Esophagus muscularis mucosa (tissue), 4 donors: Measurements from ENCODE around the gene C5orf47. TPM values are rescaled to one million over a fixed set of nuclear protein-coding genes. Genes with fewer than 3 reads are reported as not detected.

Source experiments
- DNase-seq: peaks from one replicate; pipeline ENCODE4 v3.0.0-alpha.2; 2017; ENCODE audit errors: extremely low spot score
- H3K27ac ChIP-seq, 4 donors: fragments of 200-600 bp; sonication (generic); replicated peaks in 1 of 4; 1 replicate in 3 of 4; 2 replicates in 1 of 4; pipeline ENCODE4 v1.5.1; 2016 to 2019; ENCODE audit warnings: mild to moderate bottlenecking in 1 of 4
- H3K27me3 ChIP-seq, 4 donors: fragments of 200-600 bp; sonication (generic); one replicate each; pipeline versions ENCODE4 v1.5.1 to v1.6.0; 2016 to 2019
- H3K36me3 ChIP-seq, 4 donors: fragments of 200-600 bp; sonication (generic); one replicate each; pipeline ENCODE4 v1.5.1; 2016 to 2019
- H3K4me1 ChIP-seq, 4 donors: fragments of 200-600 bp; sonication (generic); one replicate each; pipeline ENCODE4 v1.5.1; 2016 to 2019
- H3K4me3 ChIP-seq, 4 donors: fragments of 200-600 bp; sonication (generic); 1 replicate in 2 of 4; 2 replicates in 2 of 4; pipeline ENCODE4 v1.5.1; 2016 to 2019; ENCODE audit warnings: mild to moderate bottlenecking in 4 of 4, moderate library complexity in 1 of 4
- H3K9me3 ChIP-seq, 4 donors: fragments of 200-600 bp; sonication (generic); 1 replicate in 3 of 4; 2 replicates in 1 of 4; pipeline ENCODE4 v1.5.1; 2016 to 2019
- EP300 ChIP-seq: sonication (generic); formaldehyde crosslinking; IDR thresholded peaks from one replicate; pipeline ENCODE4 v1.6.1; 2017; ENCODE audit warnings: antibody characterized with exemption
- POLR2A ChIP-seq: fragments of 450-650 bp; IDR thresholded peaks from one replicate; pipeline ENCODE4 v1.6.1; 2017; ENCODE audit warnings: antibody characterized with exemption, moderate library complexity, mild to moderate bottlenecking, low read depth
- POLR2AphosphoS5 ChIP-seq, 2 donors: sonication (generic); formaldehyde crosslinking; IDR thresholded peaks; one replicate each; pipeline ENCODE4 v1.6.1; 2017; ENCODE audit warnings: antibody characterized with exemption in 2 of 2
- WGBS: methylation state at CpG from one replicate; pipeline ENCODE4 v1.1.5; 2018; 5-methylcytosine and 5-hydroxymethylcytosine counted together
- intact Hi-C: fragments of 100-400 bp; cut with DNase I; formaldehyde crosslinking; loops from one replicate; pipeline ENCODE4 v1.15.1; 2023
- total RNA-seq, 4 donors: library from RNA; depleted of rRNA; stranded (reverse); fragments of >200 nt; gene quantifications; one replicate each; pipeline versions ENCODE4 v1.1.0 to v1.2.1, GENCODE V29; 2016
- TF ChIP-seq, protein P1 (sequence below), 3 experiments: fragments of 200-600 bp in 2 of 3; fragments of 450-650 bp in 1 of 3; sonication (generic) in 2 of 3; IDR thresholded peaks; one replicate each; pipeline ENCODE4 v1.5.1; 2017 to 2019; ENCODE audit warnings: antibody characterized with exemption in 3 of 3, mild to moderate bottlenecking in 2 of 3, moderate library complexity in 1 of 3

The C5orf47 gene
- total RNA-seq, 4 donors from 2014 or later, result not detected

DNA sequence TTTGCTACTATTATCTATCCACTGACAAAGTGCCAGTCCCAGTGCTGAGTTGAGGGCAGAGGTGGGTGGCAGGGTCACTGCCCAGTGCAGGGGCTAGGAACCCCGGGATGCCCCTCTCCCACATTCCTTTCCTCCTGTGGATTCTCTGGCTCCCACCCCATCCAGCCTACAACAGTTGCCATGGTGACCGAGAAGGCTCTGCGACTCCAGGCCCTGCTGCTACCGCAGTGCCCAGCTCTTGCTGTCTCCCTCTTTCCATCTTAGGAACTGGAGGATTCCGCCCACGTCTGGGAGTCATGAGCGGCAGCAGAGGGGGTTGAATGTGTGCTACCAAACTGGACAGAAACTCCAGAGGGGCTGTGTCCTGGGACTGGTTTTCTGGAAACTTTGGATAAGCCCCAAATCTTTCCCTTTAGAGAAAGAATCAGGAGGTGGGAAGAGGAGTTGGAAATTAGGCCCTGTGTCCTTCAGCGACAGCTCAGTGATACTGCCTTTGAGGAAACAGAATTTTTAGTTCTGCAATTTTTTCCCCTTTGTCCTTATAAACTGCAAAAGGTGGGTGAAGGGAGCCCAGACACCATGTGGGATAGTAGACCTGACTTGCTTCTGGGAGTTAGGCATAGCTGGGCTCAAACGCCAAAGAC lies 20.7 kb upstream of the C5orf47 start:
- H3K27me3 ChIP-seq, result no peaks in the 10 kb centered on the region
- no peaks in the 10 kb centered on the region for H3K36me3 ChIP-seq
- no peak overlapping the region for H3K27ac ChIP-seq
- TF ChIP-seq, protein P1, sequence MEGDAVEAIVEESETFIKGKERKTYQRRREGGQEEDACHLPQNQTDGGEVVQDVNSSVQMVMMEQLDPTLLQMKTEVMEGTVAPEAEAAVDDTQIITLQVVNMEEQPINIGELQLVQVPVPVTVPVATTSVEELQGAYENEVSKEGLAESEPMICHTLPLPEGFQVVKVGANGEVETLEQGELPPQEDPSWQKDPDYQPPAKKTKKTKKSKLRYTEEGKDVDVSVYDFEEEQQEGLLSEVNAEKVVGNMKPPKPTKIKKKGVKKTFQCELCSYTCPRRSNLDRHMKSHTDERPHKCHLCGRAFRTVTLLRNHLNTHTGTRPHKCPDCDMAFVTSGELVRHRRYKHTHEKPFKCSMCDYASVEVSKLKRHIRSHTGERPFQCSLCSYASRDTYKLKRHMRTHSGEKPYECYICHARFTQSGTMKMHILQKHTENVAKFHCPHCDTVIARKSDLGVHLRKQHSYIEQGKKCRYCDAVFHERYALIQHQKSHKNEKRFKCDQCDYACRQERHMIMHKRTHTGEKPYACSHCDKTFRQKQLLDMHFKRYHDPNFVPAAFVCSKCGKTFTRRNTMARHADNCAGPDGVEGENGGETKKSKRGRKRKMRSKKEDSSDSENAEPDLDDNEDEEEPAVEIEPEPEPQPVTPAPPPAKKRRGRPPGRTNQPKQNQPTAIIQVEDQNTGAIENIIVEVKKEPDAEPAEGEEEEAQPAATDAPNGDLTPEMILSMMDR (IDR thresholded peaks at IDR 0.05), result no peak
- TF ChIP-seq POLR2A (no peak), POLR2AphosphoS5 (IDR thresholded peaks at IDR 0.05) (no peak), EP300 (no peak)
- DNase-seq, result no peak
- H3K4me1 ChIP-seq, result peaks cover 13 to 16% (median 15%) of the 10 kb centered on the region in 4 donors
- WGBS, result 74% methylated on average over 9 of the region's 9 CpGs
- no peaks in the 10 kb centered on the region for H3K9me3 ChIP-seq
- no peak overlapping the region for H3K4me3 ChIP-seq
- intact Hi-C loops, result no loop called here

DNA sequence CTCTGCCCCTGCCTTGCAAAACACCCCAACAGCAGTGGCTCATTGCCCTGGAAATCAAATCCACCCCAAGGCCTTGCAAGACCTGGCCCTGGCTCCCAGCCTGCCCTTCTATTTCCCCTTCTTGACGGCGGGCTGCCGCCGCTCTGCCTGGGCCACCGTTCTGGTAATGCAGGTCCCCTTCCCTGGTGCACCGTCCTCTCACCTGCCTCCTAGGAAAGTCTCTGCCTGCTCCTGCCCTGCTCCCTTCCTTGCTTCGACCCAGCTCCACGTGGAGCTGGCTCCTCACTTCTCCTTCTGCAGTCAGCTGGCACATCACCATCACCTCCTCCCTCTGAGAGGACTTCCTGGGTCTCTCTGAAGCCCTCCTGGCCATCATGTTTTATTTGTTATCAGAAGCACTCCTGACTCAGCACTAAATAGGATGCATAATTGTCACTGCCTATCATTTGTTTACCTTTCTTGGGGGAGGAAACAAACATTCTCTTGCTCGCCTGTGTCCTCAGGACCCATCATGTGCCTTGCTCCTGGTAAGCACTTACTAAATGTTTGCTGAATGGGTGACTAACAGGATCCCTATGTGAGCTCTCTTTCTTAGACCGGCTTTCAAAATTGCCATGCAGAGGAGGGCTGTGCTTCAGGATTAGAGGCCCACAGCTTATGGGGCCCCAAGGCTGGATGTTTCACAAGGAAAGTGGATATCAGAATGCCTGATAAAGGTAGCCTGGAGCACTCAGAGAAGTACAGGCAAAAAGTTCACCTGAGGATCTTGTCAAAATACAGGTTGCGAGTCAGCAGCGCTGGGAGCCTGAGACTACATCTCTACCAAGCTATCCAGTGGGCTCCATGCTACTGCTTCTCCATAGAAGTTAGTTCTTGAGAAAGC lies 19.6 kb upstream of the C5orf47 start:
- DNase-seq, result no peak
- Histone ChIP-seq H3K4me1 (peaks cover 11 to 18% (median 14%) of the 10 kb centered on the region in 4 donors), H3K9me3 (no peaks in the 10 kb centered on the region), H3K27me3 (no peaks in the 10 kb centered on the region), H3K36me3 (no peaks in the 10 kb centered on the region), H3K4me3 (no peak overlapping the region), H3K27ac (no peak overlapping the region)
- TF ChIP-seq, protein P1 (IDR thresholded peaks at IDR 0.05), result no peak
- TF ChIP-seq POLR2A (no peak), EP300 (no peak), POLR2AphosphoS5 (IDR thresholded peaks at IDR 0.05) (no peak)
- intact Hi-C loops, result loop anchor here (5.0 to 10.0 kb wide), 3 partner anchors 82 to 675 kb away; partner anchors contain the start of gene CPEB4
- WGBS, result 81% methylated on average over 12 of the region's 12 CpGs

DNA sequence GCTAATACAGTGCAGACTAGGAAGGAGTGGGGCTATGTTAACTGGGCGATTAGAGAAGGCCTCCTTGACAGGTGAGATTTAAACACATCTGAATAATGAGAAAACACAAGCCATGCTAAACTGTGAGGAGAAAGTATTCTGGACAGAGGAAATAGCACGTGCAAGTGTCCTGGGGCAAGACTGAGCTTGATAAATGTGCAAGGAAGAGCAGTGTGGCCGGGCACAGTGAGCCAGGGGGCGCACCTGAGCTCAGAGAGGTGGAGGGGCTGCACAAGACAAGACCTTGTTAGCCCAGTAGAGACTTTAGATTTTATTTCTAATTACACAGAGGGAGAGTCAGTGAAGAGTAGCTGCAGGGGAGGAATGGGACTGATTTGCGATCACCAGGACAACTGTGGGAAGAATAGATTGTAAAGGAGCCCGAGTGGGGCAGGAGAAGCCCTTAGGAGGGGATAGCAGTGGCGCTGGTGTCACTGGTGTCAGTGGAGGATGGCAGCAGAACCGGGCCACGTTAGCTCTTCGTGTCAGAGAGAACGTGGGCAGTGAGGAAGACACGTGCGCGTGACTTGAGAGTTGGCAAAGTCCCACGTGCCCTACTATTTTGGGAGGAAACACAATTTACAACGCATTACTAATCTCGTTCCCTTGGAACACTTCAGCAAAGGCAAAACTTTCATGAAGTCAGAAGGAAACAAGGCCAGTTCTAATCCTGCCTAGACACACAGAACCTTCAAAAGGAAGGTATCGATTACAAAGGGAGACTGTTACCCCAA lies 17.9 kb upstream of the C5orf47 start:
- Histone ChIP-seq H3K4me3 (no peak overlapping the region), H3K27me3 (no peaks in the 10 kb centered on the region), H3K9me3 (no peaks in the 10 kb centered on the region), H3K36me3 (no peaks in the 10 kb centered on the region), H3K27ac (no peak overlapping the region), H3K4me1 (peaks cover 11 to 18% (median 14%) of the 10 kb centered on the region in 4 donors)
- intact Hi-C loops, result loop anchor here (5.0 to 10.0 kb wide), 3 partner anchors 84 to 676 kb away; partner anchors contain the start of gene CPEB4
- WGBS, result 81% methylated on average over 18 of the region's 18 CpGs
- no peak for TF ChIP-seq EP300
- TF ChIP-seq, protein P1 (IDR thresholded peaks at IDR 0.05), result no peak
- TF ChIP-seq POLR2A, result no peak
- TF ChIP-seq POLR2AphosphoS5 (IDR thresholded peaks at IDR 0.05), result no peak
- DNase-seq, result no peak

DNA sequence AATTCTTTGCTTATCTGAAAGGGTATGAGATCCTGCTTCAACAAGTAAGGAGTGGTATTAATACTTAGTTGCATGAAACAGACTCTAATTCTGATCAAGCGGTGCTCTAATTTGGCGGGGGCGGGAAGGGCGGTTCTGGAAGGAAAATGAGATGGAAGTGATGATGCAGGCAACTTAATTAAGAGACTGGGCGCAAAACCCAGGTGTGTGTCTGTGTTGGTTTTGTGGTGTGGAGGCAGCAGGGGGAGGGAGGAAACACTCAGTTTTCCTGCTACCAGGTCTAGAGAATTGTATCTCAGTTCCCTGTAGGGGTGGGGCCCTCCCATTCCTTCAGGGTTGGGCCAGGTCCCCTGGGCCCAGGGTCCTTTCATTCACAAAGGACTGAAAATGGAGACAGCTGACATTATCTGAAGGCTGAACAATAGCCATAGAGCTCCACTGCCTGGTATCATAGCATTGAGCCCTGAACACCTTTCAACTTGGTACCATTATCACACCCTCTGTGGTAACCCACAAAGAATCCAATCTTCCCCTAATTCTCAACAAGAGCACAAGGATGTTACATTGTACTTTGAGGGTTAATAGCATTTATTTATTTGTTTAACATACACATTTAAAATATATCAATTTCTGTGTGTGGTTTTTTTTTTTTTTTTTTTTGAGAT lies 17.2 kb upstream of the C5orf47 start:
- no peaks in the 10 kb centered on the region for H3K36me3 ChIP-seq
- H3K9me3 ChIP-seq, result no peaks in the 10 kb centered on the region
- WGBS, result 87% methylated on average over 5 of the region's 5 CpGs
- no peak for DNase-seq
- no peak overlapping the region for H3K4me3 ChIP-seq
- H3K27ac ChIP-seq, result no peak overlapping the region
- no peaks in the 10 kb centered on the region for H3K27me3 ChIP-seq
- intact Hi-C loops, result loop anchor here (5.0 to 10.0 kb wide), 3 partner anchors 85 to 677 kb away; partner anchors contain the start of gene CPEB4
- peaks cover 11 to 18% (median 14%) of the 10 kb centered on the region in 4 donors for H3K4me1 ChIP-seq
- TF ChIP-seq, protein P1 (IDR thresholded peaks at IDR 0.05), result no peak
- TF ChIP-seq EP300, result no peak
- no peak for TF ChIP-seq POLR2A
- TF ChIP-seq POLR2AphosphoS5 (IDR thresholded peaks at IDR 0.05), result no peak
